H54 (cell line): ENCODE results near the gene MRPS35.

ENCODE experiments used
- DNase-seq: peaks from one replicate; pipeline ENCODE4 v3.0.0; 2011; ENCODE audit warnings: low spot score, mixed read lengths; ENCODE audit not compliant: insufficient read length
- FAIRE-seq: peaks from 3 replicates; lab custom pipeline; 2011; peaks lifted over from hg19 to GRCh38; lab: Jason Lieb, UNC
- POLR2A ChIP-seq: IDR thresholded peaks from 2 replicates; pipeline ENCODE4 v1.6.1; 2011; ENCODE audit warnings: low read depth, mild to moderate bottlenecking, low read length

Gene MRPS35

DNA sequence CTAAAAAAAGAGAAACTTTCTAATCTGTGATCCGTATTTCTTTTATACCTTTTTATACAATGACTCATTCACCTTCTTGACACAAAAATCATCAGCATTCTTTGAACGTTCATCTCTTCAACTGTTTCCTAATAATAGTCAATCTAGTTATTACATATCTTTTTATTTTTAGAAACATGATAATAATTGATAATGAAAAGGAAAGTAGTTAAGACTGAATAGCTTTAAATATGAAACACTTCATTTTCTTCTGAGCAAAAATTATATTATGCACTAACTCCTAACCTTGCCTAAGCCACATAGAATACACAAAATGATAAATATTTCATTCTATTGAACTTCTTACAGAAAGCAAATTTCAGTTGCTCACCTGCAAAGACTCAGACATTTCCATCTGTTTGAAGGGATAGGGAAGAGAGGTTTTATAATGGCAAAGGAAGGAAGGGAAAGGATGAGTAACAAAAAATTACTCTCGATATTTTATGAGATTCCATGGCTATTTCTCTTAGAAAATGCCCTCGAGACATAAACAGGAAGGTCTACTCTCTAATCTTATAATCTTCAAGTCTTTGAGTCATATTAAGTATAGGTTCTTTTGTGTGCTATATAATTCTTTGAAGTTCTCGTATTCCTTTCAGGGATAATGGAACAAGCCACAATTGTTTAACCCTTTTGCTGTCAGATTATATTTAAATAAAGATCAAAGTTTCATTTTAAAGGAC lies 61.9 kb downstream of the MRPS35 start:
- TF ChIP-seq POLR2A = no peak
- DNase-seq = no peak
- no peak for FAIRE-seq

DNA sequence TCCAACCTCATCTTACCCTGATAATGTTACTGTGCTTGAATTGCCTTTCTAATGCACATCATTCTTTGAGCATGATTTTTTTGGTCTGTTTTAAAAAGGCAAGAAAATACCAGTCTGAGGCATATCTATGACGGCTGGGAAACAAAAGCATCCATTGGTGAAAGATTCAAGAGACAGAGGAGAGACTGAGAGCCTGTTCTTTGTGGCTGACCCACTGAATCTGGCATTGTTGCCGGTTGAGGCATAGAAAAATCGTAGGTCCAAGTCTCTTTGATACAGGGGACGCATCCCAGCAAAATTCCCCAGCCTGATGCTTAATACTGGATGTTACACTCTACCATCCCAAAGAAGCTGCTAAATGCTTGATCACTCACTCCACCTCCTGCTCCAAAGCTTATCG lies 66.5 kb downstream of the MRPS35 start:
- FAIRE-seq (no peak), DNase-seq (no peak)
- no peak for TF ChIP-seq POLR2A

DNA sequence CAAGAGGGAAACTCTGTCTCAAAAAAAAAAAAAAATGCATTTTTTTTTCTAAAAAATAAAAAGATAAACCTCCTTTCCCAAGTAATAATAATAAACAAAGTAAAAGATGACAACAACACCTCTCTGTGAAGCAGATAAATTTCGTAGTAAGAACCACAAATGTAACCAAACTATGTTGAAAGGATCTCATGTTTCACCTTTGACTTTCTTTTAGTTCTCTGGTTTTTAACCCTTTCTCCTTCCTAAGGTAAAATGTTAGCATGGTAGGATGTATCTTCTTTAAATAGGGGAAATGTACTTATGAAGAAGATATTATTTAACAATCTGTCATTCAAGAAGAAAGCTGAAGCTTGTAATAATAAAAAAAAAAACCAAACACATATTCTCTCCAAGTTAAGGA lies 67.6 kb downstream of the MRPS35 start:
- no peak for TF ChIP-seq POLR2A
- no peak for FAIRE-seq
- no peak for DNase-seq

DNA sequence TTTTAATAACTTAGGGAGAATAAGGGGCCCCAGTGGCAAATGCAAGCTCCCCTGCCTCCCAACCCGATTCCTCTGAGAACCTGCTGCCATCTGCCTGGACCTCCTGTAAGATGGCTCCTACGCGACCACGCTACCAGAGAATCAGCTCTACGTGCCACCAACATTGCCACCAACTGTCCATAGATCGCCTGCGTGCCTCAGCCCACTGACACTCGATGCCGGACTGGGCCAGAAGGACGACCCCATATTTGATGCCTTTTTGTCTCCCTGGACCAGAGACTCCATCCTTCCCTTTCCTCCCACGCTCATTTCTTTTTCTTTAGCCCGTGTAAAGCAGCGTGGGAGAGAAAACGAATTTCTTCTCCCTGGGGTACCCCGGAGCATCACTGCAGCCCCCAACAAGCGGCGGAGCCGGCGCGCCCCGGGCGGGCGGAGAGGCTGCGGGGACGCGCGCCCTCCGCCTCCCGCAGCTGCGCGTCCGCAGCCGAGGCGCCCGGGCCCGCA lies 68.8 kb downstream of the MRPS35 start:
- DNase-seq = no peak
- TF ChIP-seq POLR2A = no peak; the same call in 1 of the 2 replicates
- no peak for FAIRE-seq

DNA sequence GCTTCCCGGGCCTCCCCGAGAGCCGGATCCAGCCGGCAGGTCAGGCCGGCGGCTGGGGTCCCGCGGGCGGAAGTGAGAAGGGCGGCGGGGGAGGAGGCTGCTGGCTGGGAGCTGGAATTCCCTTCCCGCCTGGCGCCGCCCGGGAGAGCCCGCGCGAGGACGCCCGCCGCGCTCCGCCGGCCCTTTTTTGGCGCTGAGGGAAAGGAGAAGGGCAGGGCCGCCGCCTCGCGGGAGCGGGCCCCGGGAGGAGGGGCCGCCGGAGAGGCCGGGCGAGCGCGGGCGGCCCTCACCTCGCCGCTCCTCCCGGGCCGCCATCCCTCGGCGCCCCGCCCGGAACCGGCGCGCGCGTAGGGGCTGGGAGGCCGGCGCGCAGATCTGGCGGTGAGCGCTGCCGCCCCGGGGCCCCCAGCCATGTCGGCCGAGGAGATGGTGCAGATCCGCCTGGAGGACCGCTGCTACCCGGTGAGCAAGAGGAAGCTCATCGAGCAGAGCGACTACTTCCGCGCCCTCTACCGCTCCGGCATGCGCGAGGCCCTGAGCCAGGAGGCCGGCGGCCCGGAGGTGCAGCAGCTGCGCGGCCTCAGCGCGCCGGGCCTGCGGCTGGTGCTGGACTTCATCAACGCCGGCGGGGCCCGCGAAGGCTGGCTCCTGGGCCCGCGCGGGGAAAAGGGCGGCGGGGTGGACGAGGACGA lies 69.4 kb downstream of the MRPS35 start, which contains the start of the genes KLHL42 and MANSC4:
Gene KLHL42 (plus strand): TSS at position 314 of the 692 bp plus-strand sequence. CDS start 98 bp downstream, at position 412.
Gene MANSC4 (minus strand): TSS at position 317 of the 692 bp plus-strand sequence. CDS start 8,960 bp downstream, outside the sequence.
- DNase-seq (peak; percentile 76), FAIRE-seq (no peak)
- TF ChIP-seq POLR2A = peak; percentile 52; the same call in 1 of the 2 replicates

DNA sequence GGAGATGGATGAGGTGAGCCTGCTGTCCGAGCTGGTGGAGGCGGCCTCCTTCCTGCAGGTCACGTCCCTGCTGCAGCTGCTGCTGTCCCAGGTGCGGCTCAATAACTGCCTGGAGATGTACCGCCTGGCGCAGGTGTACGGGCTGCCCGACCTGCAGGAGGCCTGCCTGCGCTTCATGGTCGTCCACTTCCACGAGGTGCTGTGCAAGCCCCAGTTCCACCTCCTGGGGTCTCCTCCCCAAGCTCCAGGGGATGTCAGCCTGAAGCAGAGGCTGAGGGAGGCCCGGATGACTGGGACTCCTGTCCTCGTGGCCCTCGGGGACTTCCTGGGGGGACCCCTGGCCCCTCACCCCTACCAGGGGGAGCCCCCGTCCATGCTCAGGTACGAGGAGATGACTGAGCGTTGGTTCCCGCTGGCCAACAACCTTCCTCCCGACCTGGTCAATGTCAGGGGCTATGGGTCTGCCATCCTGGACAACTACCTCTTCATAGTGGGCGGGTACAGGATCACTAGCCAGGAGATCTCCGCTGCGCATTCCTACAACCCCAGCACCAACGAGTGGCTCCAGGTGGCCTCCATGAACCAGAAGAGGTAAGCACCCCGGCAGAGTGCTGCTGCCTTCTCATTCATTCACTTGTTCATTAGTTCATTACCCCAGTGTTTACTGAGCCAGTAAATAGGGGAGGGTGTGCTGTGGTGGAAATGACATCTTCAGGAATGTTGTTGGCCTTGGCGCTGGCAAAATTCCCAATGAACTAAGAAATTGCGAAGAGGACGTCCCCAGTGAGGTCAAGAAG lies 70.2 kb downstream of the MRPS35 start:
- no peak for DNase-seq
- no peak for TF ChIP-seq POLR2A
- FAIRE-seq = no peak

DNA sequence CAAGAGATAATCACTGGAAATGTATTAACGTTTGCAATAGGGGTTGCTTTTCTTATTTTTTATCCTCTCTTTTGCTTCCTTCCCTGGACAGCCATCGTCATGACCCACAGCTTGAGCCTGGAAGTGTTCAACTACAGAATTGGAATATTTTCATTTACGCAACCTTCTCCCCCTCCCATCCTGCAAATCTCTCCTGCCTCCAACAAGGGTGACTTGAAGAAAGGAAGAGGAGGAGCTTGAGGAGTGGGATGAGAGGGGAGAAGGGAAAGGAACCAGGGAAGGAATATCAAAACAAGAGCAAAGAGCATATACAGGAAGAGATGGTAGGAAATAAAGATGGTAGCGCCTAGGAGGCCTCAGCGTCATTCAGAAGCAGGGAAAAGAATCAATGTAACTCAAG lies 71.0 kb downstream of the MRPS35 start:
- no peak for FAIRE-seq
- no peak for DNase-seq
- no peak for TF ChIP-seq POLR2A

DNA sequence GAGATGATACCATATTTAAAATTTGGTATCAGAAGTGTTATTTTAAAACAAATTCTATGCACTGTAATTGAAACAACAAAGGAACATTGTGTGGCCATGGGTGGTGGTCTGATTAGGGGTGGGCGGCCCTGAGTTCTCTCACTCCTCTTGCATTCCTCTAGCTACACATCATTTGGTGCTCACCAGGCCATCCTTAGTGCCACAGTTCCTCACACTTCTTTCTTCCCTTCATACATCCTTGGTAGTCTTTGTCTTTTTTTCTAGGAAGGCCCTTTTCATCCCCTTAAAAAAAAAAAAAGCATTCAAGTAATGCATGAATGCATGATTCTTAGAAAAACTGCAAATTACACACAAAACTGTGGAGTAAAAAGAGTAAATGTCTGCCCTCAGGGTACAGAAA lies 71.8 kb downstream of the MRPS35 start:
- no peak for FAIRE-seq
- no peak for TF ChIP-seq POLR2A
- no peak for DNase-seq

DNA sequence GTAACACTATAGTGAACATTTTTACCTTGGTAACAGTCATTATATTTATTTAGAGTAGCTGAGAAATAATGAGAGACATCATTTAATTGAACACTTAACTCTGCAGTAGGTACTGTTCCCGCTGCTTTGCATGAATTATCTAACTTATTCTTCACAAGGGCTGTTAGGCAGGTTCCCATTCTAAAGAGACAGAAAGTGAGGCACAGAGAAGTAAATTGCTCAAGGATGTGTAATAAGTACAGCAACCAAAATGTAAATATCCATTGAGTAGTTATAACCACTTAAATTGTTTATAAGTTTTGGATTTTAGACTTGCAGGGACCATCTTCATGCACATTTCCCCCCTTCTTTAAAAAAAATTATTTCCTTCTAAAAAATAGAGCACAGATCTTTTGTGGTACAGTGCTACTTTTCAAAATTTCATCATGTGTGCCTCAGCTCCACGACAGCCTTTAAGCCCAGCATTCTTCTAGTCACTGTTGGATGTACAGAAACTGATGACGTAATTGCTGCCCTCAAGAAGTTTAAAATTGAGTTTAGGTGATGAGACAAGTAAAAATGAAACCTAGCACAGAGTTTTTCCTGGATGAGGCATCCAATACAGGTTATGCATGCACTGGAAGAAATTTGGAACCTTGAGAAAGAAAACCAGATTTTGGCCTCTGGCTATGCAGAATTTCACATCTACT lies 75.4 kb downstream of the MRPS35 start:
- TF ChIP-seq POLR2A = no peak
- DNase-seq (no peak), FAIRE-seq (peak; percentile 73)

DNA sequence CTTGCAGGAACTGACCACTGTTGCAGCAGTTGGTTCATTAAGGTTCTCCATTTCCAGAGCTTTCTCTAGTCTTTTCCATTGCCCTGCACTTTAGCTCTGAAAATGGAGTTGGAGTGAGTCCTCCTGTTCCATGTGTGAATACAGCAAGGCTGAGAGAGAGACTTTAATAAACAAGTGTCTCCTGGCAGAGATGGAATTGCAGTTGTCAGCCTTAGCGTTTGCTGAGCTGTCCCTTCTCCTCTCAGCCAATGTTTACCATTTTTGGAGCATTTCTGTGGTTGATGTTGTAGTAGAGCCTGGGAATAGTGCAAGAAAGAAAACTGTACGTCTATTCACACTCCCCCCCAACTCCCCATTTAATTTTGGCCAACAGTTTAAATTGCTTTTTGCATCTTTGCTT lies 76.9 kb downstream of the MRPS35 start:
- TF ChIP-seq POLR2A = no peak
- DNase-seq (no peak), FAIRE-seq (no peak)

DNA sequence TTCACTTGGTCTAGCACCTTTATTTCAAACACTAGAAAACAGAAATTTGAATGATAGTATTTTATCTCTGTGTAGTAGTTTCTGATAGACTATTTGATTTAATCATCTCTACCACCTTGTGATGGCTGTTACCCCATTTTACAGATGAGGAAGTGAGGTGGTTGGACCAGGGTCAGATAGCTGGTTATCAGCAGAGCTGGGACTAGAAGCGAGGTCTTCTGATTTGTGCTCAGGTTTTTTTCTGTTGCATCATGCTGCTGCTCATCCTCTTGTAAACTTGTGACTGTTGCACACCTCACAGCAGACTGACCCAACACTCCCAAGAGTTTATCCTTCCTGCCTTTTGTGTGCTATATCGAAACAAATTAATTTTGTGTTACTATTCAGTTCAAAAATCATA lies 79.5 kb downstream of the MRPS35 start:
- no peak for TF ChIP-seq POLR2A
- FAIRE-seq = no peak

DNA sequence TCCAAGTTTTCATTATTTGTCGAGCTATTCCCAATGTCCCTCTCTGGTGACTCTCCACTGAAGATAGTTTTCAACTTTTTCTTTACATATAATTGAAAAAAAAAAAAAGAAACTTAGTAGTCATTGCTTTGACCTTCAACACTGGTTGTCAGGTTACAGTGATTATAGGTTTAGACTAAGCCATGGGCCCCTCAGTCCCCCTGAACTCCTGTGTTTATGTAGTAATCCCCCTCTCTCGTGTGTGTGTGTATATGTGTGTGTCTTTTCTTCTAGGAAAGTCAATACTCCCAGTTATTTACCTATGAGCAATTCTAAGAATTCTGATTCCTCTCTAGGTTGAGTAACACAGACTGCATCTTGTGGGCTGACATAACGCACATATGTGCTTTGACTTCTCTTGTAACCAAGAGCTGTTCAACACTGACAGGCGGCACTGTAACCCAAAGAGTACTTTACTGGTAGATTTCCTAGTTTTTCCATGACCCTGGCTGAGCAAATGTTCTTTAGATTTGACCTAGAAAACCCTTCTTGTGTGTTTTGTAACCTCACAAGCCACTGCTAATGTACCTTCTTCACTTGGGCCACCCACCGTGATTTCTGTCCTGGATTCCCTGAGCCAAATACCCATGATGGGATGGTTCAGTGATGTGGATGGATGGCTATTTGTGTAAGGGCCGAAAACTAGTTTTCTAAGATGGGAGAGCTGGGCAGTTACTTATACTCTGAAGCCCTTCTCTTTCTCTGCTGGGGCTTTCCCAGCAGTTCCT lies 84.4 kb downstream of the MRPS35 start:
- no peak for DNase-seq
- FAIRE-seq = no peak
- TF ChIP-seq POLR2A = no peak

More for the DNA sequence above, 79.5 kb downstream of the MRPS35 start:
- DNase-seq = no peak
